ENCODE data around the gene SORBS2. TPM values are rescaled to one million over a fixed set of nuclear protein-coding genes. Genes with fewer than 3 reads are reported as not detected.
"Not testable (repeated sequence)": the region's sequence is repeated elsewhere in the genome, so short reads cannot be mapped to it uniquely, and the experiment has no call there.

SORBS2 gene
- total RNA-seq, 4 donors from 2014 or later: 92.7 to 234 (median 122) TPM

- TF ChIP-seq POLR2AphosphoS5 (IDR thresholded peaks at IDR 0.05): no peak
- TF ChIP-seq CTCF (IDR thresholded peaks at IDR 0.05): no peak
- TF ChIP-seq EP300 (IDR thresholded peaks at IDR 0.05; ENCODE audit: low read depth): no peak
- no peak for TF ChIP-seq POLR2A (IDR thresholded peaks at IDR 0.05)
- no peak overlapping the region for H3K4me3 ChIP-seq
- intact Hi-C loops (cut with DNase I; ENCODE audit: low total_unique reads): no loop called here
- H3K27me3 ChIP-seq: no peaks in the 10 kb centered on the region
- no peak for DNase-seq
- peak overlapping the region; percentile 14 to 65 (median 48) for H3K27ac ChIP-seq
- peaks cover 0 to 5% (median 0%) of the 10 kb centered on the region in 4 donors for H3K4me1 ChIP-seq
- no peaks in the 10 kb centered on the region for H3K9me3 ChIP-seq
- 74 to 81% methylated on average over 7 to 8 of the region's 8 CpGs for WGBS, 2 donors (ENCODE audit: low coverage in 1 of 2)
- in situ Hi-C loops (cut with MboI; ENCODE audit: low pct_ligation_motif_present in 1 of 4, low pct_unique_long_range_greater_than_20kb in 1 of 4, low sequenced_read_pairs in 3 of 4): no loop called here
- H3K36me3 ChIP-seq: no peaks in the 10 kb centered on the region
Measured at GRCh38 chr4:185709802-185710486, 102.0 kb downstream of the SORBS2 start.

GRCh38 chr4:185708348-185708747 is 103.6 kb downstream of the SORBS2 start:
- intact Hi-C loops (cut with DNase I; ENCODE audit: low total_unique reads) (no loop called here), in situ Hi-C loops (cut with MboI; ENCODE audit: low pct_ligation_motif_present in 1 of 4, low pct_unique_long_range_greater_than_20kb in 1 of 4, low sequenced_read_pairs in 3 of 4) (no loop called here)
- DNase-seq: no peak
- WGBS, 2 donors (ENCODE audit: low coverage in 1 of 2): 52 to 54% methylated on average over 3 of the region's 3 CpGs
- H3K27ac ChIP-seq: peak overlapping the region; percentile 20 to 41 (median 28)
- no peaks in the 10 kb centered on the region for H3K27me3 ChIP-seq
- TF ChIP-seq POLR2AphosphoS5 (IDR thresholded peaks at IDR 0.05): peak in 1 of 3 donors; percentile 55
- TF ChIP-seq POLR2A (IDR thresholded peaks at IDR 0.05): no peak
- H3K36me3 ChIP-seq: no peaks in the 10 kb centered on the region
- no peak overlapping the region for H3K4me3 ChIP-seq
- no peaks in the 10 kb centered on the region for H3K4me1 ChIP-seq
- no peaks in the 10 kb centered on the region for H3K9me3 ChIP-seq

- H3K36me3 ChIP-seq; H3K27me3 ChIP-seq; H3K9me3 ChIP-seq; in situ Hi-C loops (cut with MboI; ENCODE audit: low pct_ligation_motif_present in 1 of 4, low pct_unique_long_range_greater_than_20kb in 1 of 4, low sequenced_read_pairs in 3 of 4); H3K4me3 ChIP-seq; intact Hi-C loops (cut with DNase I; ENCODE audit: low total_unique reads); H3K4me1 ChIP-seq; DNase-seq: not testable (repeated sequence)
- WGBS, 2 donors (ENCODE audit: low coverage in 1 of 2): 40 to 55% methylated on average over 1 to 4 of the region's 4 CpGs
- peak overlapping the region in 3 of 4 donors; percentile 20 to 41 (median 37) for H3K27ac ChIP-seq
Measured at GRCh38 chr4:185707622-185708021, 104.4 kb downstream of the SORBS2 start.

GRCh38 chr4:185702147-185702663 is 109.8 kb downstream of the SORBS2 start:
- Histone ChIP-seq H3K4me1 (peaks cover 0 to 2% (median 0%) of the 10 kb centered on the region in 4 donors), H3K27ac (peak overlapping the region in 1 of 4 donors; percentile 47), H3K27me3 (no peaks in the 10 kb centered on the region), H3K9me3 (no peaks in the 10 kb centered on the region), H3K4me3 (no peak overlapping the region), H3K36me3 (no peaks in the 10 kb centered on the region)
- TF ChIP-seq POLR2A (IDR thresholded peaks at IDR 0.05) (no peak), CTCF (IDR thresholded peaks at IDR 0.05) (no peak), POLR2AphosphoS5 (IDR thresholded peaks at IDR 0.05) (no peak), EP300 (IDR thresholded peaks at IDR 0.05; ENCODE audit: low read depth) (no peak)
- intact Hi-C loops (cut with DNase I; ENCODE audit: low total_unique reads): no loop called here
- in situ Hi-C loops (cut with MboI; ENCODE audit: low pct_ligation_motif_present in 1 of 4, low pct_unique_long_range_greater_than_20kb in 1 of 4, low sequenced_read_pairs in 3 of 4): no loop called here
- WGBS, 2 donors (ENCODE audit: low coverage in 1 of 2): 85% methylated on average over 8 of the region's 8 CpGs; no CpG with 5 or more reads in 1 of the 2 donors
- DNase-seq: no peak

- in situ Hi-C loops (cut with MboI; ENCODE audit: low pct_ligation_motif_present in 1 of 4, low pct_unique_long_range_greater_than_20kb in 1 of 4, low sequenced_read_pairs in 3 of 4) (no loop called here), intact Hi-C loops (cut with DNase I; ENCODE audit: low total_unique reads) (no loop called here)
- Histone ChIP-seq H3K27me3 (no peaks in the 10 kb centered on the region), H3K4me1 (peaks cover 0 to 2% (median 0%) of the 10 kb centered on the region in 4 donors), H3K9me3 (no peaks in the 10 kb centered on the region), H3K4me3 (no peak overlapping the region), H3K36me3 (no peaks in the 10 kb centered on the region), H3K27ac (peak overlapping the region in 3 of 4 donors; percentile 11 to 47 (median 31))
- TF ChIP-seq POLR2A (IDR thresholded peaks at IDR 0.05) (no peak), POLR2AphosphoS5 (IDR thresholded peaks at IDR 0.05) (no peak), CTCF (IDR thresholded peaks at IDR 0.05) (no peak)
- no peak for DNase-seq
Measured at GRCh38 chr4:185700630-185701029, 111.4 kb downstream of the SORBS2 start.

Data from transverse colon (tissue), 4 donors.